Hippocampal formation (tissue), 2 donors: ENCODE measurements around the gene PARD3B.

ENCODE experiments used
- DNase-seq, 2 donors: peaks; one replicate each; lab custom pipeline; 2025; lab: John Stamatoyannopoulos, UW

PARD3B gene

DNA sequence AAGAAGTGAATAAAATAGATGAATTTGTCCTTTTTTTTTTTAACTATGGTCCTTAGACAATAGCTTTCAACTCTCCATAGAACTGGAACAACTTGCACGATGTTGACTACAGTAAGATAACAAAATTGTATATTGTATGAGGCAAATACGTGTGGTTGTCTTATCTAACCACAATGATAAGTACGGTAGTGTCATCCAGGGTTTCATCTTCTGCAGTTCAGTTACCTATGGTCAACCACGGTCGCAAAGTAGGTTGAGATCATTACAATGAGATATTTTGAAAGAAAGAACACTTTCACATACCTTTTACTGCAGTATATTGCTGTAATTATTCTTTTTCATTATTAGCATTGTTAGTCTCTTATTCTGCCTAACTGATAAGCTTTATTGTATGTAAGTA is 295.2 kb downstream of the PARD3B start:
- DNase-seq: no peak

DNA sequence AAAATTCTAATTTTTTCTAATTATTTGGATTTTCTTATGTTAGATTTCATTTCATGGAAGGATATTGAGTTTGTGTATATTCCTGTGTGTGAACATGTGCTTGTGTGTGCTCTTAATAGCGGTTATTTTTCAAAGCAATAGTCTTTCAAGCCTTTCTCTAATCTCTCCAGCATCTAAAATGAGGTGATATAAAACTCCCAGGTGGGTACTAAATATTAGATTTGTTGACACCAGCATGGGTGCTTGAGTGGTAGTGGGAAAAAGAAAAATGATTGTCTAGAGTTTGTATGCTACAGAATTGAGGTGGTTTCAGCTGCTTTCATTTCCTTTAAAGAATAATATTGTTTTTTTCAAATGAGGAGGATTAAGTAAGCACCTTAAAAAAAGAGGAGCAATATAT is 296.8 kb downstream of the PARD3B start:
- DNase-seq: no peak

DNA sequence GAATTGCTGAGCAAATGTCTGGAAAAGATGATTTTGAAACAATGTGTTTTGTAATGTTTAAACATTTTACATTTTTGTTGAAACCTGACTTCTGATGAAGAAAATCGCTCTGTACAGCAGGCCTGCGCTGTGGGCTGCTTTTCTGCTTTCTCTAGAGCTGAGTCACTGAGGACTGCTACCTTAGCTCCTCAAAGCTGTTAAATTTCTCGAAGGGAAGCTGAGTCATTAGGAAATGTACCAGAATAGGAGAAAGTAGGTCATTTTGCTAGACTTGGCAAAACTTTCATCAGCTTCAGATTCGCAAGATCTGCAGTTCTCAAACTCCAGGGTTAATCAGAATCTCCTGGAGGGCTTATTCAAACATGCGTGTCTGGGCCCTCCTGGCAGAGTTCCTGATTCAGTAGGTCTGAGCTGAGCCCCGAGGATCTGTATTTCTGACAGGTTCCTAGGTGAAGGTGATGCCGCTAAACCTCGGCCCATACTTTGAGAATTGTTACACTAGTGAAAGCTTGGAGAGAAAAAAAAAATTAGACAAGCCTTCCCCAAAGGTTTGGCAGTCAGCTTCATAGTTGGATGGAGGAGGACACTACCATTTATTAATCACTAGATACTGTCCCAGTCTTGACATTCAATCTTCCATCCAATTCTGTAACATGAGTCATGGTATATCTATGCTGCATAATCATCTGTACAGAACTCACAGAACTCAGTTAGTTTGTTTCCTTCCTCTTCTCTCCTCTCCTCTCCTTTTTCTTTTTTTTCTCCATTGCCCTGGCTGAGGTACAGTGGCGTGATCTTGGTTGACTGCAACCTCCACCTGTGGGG is 297.6 kb downstream of the PARD3B start:
- peak; percentile 3 to 39 for DNase-seq

DNA sequence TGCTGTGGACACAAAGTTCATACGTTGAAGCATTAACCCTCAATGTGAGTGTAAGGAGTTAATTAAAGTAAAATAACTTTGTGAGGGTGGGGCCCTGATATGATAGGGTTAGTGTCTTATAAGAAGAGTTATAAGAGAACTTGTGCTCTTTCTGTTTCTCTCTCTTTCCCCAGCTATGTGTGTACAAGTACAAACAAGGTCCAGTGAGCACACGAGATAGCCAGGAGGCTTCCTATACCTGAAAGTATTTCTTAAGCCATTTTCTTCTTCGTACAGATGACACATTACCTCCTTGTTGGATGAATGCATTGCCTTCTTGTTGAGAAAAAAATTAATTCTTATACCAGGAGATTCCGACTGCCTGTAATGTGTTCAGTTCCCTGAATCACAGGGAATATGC is 301.2 kb downstream of the PARD3B start:
- DNase-seq: no peak

DNA sequence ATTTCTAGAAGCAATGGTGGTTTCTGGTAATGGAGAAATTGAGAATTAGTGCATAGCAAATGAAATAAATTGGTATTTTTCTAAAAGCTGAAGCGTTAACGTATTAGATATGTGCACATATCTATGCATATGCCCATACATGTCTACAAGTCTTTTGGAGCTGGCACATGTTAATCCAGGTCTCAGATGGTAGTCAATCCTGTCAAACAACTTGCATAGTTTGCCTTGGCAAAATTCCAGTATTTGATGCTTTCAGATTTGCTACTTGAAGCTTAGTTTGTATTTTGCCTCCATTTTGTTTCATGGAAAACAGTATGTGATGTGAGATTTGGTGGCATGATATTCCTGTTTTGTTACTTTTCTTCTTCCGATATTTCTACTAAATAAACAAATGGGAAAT is 304.6 kb downstream of the PARD3B start:
- no peak for DNase-seq

DNA sequence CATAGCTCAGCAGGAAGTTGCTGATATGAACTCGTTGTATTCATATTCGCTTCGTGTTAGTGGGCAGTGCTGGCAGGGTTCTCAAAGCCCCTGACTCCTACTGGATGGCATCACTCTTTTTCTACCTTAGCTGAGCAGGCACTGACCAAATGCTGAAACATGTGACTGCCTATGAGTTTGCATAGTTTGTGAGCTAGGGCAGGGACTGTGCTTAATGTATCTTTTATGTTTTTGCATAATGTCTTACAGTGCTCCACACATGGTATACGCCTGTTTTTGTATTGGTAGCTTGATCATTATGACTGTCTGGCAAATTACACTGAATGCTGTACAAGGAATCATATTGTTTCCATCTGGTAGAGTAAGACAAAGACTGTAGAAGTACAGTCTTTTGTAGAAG is 305.3 kb downstream of the PARD3B start:
- DNase-seq: no peak

DNA sequence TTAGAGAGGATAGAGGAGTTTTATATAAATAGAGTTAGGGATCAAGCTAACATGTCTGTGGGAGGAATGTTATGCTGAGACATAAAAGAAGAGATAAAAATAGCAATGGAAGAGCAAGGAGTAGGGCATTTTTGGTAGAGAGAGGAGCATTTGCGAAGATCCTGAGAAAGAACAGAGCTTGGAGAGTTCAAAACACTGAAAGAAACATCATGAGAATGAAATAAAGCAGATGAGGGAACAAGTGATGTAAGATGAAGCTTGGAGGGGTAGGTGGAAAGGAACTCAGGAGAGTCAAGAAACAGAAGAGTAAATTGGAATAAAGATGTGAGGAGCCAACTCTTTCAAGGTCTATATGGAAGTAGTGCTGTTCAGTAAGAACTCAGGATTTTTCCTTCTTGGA is 308.6 kb downstream of the PARD3B start:
- no peak for DNase-seq

DNA sequence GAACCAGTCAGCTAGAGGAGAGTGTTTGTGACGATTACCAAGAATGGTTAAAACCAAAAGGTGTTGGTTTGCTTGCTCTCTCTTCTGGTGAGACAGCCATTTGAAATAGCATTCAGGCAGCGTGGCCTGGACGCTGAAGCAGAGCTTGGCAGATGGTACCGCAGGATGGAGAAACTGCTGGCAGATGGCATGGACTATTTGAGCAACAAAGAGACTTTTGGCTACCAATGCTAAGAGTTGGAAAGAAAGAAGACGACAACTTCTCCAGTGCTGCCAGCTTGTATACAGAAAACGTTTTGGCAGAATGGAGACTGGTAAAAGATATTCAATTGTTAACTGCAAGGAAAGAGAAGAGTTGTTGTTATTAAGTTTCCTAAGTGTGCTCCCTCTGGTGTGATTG is 315.0 kb downstream of the PARD3B start:
- DNase-seq: peak; percentile 38 to 69

DNA sequence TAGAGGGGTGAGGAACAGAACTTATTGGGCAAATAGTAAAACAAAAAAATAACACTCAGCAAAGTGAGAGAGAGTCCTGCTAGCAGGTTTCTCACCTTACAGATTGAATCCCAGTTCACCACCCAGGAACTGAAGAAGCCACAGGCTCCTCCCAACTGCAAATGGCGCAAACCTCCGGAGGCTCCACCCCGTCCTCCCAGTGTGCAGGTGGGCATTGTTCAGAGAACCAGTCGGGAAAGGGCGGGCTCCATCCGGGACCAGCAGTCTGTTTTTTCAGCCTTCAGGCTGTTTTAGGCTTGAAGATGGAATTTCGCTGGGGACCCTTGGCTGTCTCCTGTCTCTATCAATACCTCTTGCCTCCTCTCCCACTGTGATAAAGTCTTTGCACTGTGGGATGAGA is 317.5 kb downstream of the PARD3B start:
- DNase-seq: no peak

DNA sequence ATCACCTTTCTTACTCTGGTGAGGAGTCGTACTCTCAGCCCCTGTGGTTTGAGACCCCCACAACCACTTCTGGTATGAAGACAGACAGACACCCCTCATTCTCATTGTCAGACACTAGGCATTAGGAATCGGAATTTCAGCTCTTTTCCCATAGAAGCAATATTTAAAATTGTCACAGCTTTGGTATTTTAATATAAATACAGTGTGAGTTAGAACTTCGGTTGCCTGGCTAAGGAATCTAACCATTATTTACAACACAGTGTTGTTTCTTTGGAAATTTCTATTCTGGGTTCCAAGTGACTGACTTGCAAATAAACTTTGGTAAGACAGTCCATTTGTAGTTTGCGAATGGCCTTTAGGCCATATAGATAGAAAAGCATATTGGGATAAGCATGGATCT is 318.1 kb downstream of the PARD3B start:
- no peak for DNase-seq

DNA sequence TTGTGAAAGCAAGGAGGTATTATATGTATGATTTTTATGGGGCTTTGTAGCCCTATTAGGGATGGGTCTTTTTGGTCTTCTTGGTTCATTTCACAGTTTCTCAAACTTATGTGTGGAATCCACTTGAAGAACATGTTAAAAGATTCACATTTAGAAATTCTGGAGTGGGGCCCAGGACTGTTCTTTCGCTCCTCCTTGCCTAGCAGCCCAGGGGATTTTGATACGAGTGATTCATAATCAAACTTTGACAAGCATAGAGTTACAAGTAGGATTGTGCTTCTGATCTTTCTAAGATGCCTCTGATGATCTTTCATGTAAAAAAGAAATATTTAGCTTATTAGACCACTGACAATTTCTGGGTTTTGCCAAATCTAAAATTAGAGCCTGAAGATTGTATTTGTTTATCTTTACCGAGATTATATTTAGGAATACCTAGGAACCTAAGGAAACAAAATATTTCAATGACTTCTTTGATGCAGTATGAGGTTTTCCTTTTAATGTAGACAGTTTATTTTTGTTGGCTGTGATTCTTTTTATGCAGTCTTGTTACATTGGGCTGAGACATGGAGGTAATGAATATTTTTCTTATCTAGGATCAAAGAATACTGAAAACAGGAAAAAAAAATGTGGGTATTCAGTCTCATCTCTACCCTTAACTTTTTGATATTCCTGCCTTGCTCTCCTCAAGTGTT is 324.0 kb downstream of the PARD3B start:
- DNase-seq: no peak

DNA sequence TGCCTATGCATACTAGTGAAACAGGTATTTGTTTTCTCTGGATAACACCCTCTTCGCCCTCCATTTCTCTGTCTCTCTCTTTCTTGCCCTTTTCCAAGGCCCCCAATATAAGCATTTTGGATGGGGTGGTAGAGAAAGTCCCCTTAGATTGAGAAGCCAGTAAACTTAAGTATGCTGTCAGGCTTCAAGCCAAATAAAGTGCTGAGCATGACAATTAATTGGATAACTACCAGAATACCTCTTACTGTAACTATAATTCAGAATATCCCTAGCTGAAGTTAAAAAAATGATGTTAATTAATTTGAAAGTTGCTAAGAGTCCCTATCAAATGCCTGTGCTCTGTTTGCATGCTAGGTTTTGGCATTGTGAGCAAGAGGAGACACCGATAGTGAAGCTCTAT is 324.8 kb downstream of the PARD3B start:
- no peak for DNase-seq

DNA sequence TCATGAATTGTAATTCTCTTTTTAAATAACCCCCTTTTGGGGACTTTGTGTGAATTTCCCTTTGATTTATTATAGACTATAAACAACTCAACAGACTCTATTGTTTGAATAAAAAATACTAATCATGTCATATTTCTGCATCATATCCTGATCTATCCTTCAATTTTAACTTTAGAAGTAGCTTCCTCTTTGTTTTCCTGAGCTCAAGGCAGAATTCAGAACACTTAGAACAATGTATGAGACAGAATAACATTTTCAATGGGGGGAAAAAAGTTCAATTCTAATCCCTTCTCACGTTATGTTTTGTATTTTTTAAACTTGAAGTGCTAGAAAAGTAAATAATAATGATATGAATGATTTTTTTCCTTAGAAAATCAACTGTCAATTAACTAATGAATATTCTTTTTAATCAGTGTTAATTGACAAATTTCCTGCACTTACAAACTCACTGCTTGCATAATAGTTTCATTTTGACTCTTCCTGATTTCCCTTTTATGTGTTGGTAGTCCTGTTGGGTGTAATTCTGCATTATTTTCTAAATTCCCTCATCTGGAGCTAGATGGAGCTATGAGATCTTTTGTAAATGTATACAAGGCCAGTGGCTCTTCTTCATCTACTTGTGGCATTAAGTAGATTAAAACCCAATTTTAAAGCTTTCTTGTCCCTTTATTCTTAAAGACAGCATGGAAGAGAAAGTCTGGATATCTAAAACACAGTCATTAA is 326.1 kb downstream of the PARD3B start:
- DNase-seq: peak in 1 of 2 donors; percentile 71

DNA sequence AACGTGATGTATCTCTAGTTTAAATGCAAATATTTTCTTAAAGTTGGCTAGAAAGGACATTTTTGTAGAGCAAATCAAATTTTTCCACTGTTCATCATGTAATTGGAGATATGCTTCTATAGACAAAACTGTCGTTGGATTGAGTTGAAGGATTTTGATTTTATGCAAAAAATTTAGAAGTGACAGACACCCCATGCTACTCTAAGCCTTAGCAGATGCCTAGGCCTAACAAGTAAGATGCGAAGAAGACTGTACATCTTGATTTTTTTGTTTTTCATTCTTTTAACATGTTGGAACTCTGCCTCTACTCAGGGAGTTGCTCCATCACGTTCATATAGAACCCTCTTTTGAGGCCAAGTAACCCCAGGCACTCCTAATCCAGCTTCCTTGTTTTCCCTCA is 331.0 kb downstream of the PARD3B start:
- DNase-seq: no peak

DNA sequence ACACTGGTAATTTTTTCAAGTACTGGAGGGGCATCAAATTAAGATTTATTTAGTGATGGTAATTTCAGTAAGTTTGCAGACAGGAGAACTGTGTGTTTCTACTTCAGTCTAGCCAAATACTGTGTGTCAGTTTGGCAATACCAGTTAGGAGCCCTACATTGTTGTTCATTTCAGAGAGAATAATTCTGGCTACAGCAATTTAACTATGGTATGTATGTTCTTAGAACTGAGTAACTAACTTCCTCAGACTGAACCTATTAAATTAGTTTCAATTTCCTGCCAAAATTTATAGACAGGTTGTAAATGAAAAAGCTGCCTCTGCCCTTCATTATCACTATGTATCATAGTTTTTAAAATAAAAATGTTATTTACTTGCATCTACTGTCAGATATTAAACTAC is 332.4 kb downstream of the PARD3B start:
- DNase-seq: no peak

DNA sequence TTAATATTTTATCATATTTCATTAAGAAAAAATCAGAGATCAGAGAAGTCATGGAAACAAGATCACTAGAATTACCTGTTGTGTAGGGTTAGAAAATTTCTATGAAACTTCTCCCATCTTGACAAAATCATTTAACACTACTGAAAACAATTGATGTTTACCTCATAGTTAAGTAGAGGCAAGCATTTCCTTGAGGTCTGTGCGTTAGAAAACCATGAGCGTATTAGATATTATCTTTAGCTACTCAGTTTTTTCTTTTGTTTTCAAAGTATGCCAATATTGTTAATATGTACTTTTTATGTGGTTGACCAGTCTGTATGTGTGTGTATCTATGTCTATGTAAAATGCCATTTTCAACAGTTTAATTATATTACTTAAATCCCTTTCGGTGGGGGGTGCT is 335.7 kb downstream of the PARD3B start:
- no peak for DNase-seq

DNA sequence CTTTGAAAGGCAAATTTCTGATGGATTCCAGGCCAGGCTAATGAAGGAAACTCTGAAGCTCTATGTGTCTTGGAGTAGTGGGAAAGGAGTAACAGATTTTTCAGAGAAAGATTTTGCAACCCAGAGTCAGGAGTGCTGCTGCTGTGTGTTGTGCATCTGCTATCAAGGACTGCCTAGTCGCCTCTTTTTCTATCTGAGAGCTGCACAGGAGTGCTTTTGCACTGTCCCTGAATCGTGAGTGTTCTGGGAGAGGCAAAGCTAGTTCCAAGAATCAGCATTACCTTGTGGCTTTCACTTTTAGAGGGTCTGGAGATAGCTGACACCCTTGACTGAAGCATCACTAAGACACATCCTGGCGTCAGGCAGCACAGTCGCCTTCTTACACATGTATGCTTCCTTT is 336.4 kb downstream of the PARD3B start:
- no peak for DNase-seq

DNA sequence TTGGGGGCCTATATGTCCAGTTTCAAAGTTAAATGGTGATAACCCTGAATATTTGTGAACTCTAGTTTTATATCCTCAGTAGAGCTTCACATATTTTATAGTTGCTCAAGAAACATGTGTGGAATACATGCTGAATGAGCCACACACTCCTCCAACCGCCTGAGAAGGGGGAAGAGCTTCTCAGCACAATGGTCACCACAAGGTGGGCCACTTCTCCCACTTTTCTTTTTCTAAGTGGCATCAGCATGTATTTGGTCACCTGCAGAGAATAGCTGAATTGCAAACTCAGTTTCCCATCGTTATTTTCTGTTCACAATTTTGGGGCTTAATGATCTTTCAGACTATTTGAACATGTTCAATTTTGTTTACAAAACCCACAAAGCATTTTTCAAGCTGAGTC is 340.5 kb downstream of the PARD3B start:
- DNase-seq: no peak

DNA sequence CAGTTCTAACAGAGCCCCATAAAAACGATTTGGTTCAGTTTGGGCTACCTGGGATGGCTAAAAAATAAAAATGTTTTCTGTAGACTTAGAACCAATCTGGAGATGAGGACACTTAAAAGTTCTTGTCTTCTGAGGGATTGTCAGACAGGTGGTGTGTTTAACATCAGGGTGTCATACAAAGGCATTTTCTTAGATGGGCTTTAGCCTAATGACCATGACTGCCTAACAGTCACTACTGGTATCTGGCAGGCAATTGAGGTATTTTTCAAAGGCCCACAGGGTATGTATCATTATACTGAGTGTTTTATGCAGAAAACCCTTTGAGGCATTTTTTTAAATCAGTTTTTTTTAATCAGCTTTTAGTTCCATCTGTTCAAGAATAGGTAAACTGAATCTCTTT is 341.4 kb downstream of the PARD3B start:
- no peak for DNase-seq

DNA sequence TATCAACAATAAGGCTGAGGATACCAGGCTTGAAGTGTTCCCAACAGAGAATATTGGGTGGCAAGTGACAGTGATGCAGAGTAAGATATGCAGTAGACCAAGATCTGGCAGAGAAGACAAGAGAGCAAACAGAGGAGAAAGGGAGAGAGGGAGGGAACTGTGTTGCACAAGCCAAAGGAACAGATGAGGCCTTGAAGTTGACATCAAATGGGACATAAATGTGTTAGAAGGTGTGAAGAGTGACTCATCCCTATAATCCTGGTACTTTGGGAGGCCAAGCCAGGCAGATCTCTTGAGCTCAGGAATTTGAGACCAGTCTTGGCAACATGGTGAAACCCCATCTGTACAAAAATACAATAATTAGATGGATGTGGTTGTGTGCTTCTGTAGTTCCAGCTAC is 342.9 kb downstream of the PARD3B start:
- no peak for DNase-seq

DNA sequence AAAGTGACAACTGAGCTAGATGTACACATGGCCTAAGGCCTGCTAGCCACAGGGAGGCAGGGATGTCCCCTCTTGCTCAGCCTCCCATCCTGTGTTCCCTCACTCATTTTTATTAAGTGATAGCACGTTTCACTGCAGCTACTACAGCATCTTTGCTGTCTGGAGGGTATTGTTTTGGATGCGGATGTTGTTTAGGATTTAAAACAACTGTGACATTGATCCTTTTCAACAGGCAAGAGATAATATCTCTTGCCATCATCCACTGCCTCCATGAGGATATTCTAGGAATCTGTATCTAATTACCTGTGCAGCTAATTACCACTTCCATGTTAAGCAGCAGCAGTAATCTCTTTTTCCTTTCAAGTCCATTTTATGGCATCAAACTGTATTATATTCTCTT is 345.4 kb downstream of the PARD3B start:
- no peak for DNase-seq

DNA sequence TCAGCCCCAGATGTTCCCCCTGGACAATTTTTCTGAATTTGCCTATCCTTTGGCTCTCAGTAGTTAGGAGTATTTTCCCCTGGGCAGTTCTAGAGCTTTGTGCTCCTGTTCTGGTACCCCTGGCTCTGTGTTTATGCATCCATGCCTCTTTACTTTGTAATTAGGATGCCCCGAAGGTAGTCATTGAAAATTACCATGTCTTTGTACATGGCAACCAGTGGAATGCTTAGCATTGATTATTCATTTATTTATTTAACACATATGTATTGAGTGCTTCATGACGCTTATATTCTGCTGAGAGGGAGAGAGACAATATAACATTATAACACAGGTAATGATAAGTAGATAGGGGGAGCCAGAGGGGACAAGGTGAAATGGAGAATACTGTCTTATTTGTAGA is 346.5 kb downstream of the PARD3B start:
- DNase-seq: no peak
